ENCODE measurements around the gene RNF144A. TPM values are rescaled to one million over a fixed set of nuclear protein-coding genes. Genes with fewer than 3 reads are reported as not detected.

The RNF144A gene
- total and polyA plus RNA-seq, 2 donors (not counting 1 experiment from before 2014, with no cell fraction given): 0.17 to 0.24 TPM

GRCh38 chr2:7017671-7018281 is 100.6 kb downstream of the RNF144A start:
- no peak overlapping the region for H3K27ac ChIP-seq (ENCODE audit: insufficient read depth, low read length)
- H2AFZ ChIP-seq (ENCODE audit: low read length): no peak overlapping the region
- H3K4me1 ChIP-seq (ENCODE audit: control insufficient read depth, extremely low read depth, insufficient read depth, low read length): no peaks in the 10 kb centered on the region
- no peaks in the 10 kb centered on the region for H3K79me2 ChIP-seq (ENCODE audit: control insufficient read depth, insufficient read depth, low read length)
- H3K4me2 ChIP-seq (ENCODE audit: extremely low read depth, insufficient read depth, low read length): no peak overlapping the region
- no peak overlapping the region for H3K4me3 ChIP-seq (replicated peaks in 1 of 4; ENCODE audit: control extremely low read depth in 1 of 4, insufficient read depth in 1 of 4, low read depth in 3 of 4, low read length in 4 of 4)
- TF ChIP-seq EZH2 (IDR thresholded peaks at IDR 0.05; ENCODE audit: low read length, missing control alignments): no peak
- no peak for TF ChIP-seq CTCF (conservative IDR thresholded peaks at IDR 0.05 in 1 of 2, IDR thresholded peaks at IDR 0.05 in 1 of 2; ENCODE audit: low read depth in 1 of 2, low read length in 2 of 2)
- no peaks in the 10 kb centered on the region for H3K9me3 ChIP-seq (ENCODE audit: control insufficient read depth, insufficient read depth, low read depth, low read length)
- H3K27me3 ChIP-seq (ENCODE audit: control insufficient read depth, insufficient read depth, low read length): no peaks in the 10 kb centered on the region
- no peak overlapping the region for H3K9ac ChIP-seq (ENCODE audit: insufficient read depth, low read length)
- no peaks in the 10 kb centered on the region for H4K20me1 ChIP-seq (ENCODE audit: control insufficient read depth, extremely low read depth, insufficient read depth, low read length)
- no peaks in the 10 kb centered on the region for H3K36me3 ChIP-seq (ENCODE audit: control insufficient read depth, insufficient read depth, low read length)
- DNase-seq (ENCODE audit: low read depth in 2 of 2): no peak

- no peak for DNase-seq (ENCODE audit: low read depth in 2 of 2)
- H3K27ac ChIP-seq (ENCODE audit: insufficient read depth, low read length): no peak overlapping the region
Observed at GRCh38 chr2:7018282-7018701, 101.1 kb downstream of the RNF144A start.

GRCh38 chr2:7018767-7019166 is 101.6 kb downstream of the RNF144A start:
- no peak overlapping the region for H3K4me3 ChIP-seq (replicated peaks in 1 of 4; ENCODE audit: control extremely low read depth in 1 of 4, insufficient read depth in 1 of 4, low read depth in 3 of 4, low read length in 4 of 4)
- H2AFZ ChIP-seq (ENCODE audit: low read length): no peak overlapping the region
- H3K27ac ChIP-seq (ENCODE audit: insufficient read depth, low read length): no peak overlapping the region
- H3K27me3 ChIP-seq (ENCODE audit: control insufficient read depth, insufficient read depth, low read length): no peaks in the 10 kb centered on the region
- no peak for TF ChIP-seq EZH2 (IDR thresholded peaks at IDR 0.05; ENCODE audit: low read length, missing control alignments)
- TF ChIP-seq CTCF (conservative IDR thresholded peaks at IDR 0.05 in 1 of 2, IDR thresholded peaks at IDR 0.05 in 1 of 2; ENCODE audit: low read depth in 1 of 2, low read length in 2 of 2): no peak
- DNase-seq (ENCODE audit: low read depth in 2 of 2): no peak
- H3K9ac ChIP-seq (ENCODE audit: insufficient read depth, low read length): no peak overlapping the region
- H3K9me3 ChIP-seq (ENCODE audit: control insufficient read depth, insufficient read depth, low read depth, low read length): no peaks in the 10 kb centered on the region
- H3K4me1 ChIP-seq (ENCODE audit: control insufficient read depth, extremely low read depth, insufficient read depth, low read length): no peaks in the 10 kb centered on the region
- no peaks in the 10 kb centered on the region for H3K79me2 ChIP-seq (ENCODE audit: control insufficient read depth, insufficient read depth, low read length)
- H3K36me3 ChIP-seq (ENCODE audit: control insufficient read depth, insufficient read depth, low read length): no peaks in the 10 kb centered on the region
- no peaks in the 10 kb centered on the region for H4K20me1 ChIP-seq (ENCODE audit: control insufficient read depth, extremely low read depth, insufficient read depth, low read length)
- no peak overlapping the region for H3K4me2 ChIP-seq (ENCODE audit: extremely low read depth, insufficient read depth, low read length)

More at GRCh38 chr2:7018282-7018701, 101.1 kb downstream of the RNF144A start:
- no peak for TF ChIP-seq EZH2 (IDR thresholded peaks at IDR 0.05; ENCODE audit: low read length, missing control alignments)
- no peak for TF ChIP-seq CTCF (conservative IDR thresholded peaks at IDR 0.05 in 1 of 2, IDR thresholded peaks at IDR 0.05 in 1 of 2; ENCODE audit: low read depth in 1 of 2, low read length in 2 of 2)
- Histone ChIP-seq H3K79me2 (ENCODE audit: control insufficient read depth, insufficient read depth, low read length) (no peaks in the 10 kb centered on the region), H3K36me3 (ENCODE audit: control insufficient read depth, insufficient read depth, low read length) (no peaks in the 10 kb centered on the region), H3K9me3 (ENCODE audit: control insufficient read depth, insufficient read depth, low read depth, low read length) (no peaks in the 10 kb centered on the region), H2AFZ (ENCODE audit: low read length) (no peak overlapping the region), H3K4me2 (ENCODE audit: extremely low read depth, insufficient read depth, low read length) (no peak overlapping the region), H3K4me1 (ENCODE audit: control insufficient read depth, extremely low read depth, insufficient read depth, low read length) (no peaks in the 10 kb centered on the region), H3K4me3 (replicated peaks in 1 of 4; ENCODE audit: control extremely low read depth in 1 of 4, insufficient read depth in 1 of 4, low read depth in 3 of 4, low read length in 4 of 4) (no peak overlapping the region), H3K9ac (ENCODE audit: insufficient read depth, low read length) (no peak overlapping the region), H4K20me1 (ENCODE audit: control insufficient read depth, extremely low read depth, insufficient read depth, low read length) (no peaks in the 10 kb centered on the region), H3K27me3 (ENCODE audit: control insufficient read depth, insufficient read depth, low read length) (no peaks in the 10 kb centered on the region)
